CD1c-positive myeloid dendritic cell (primary cell): ENCODE results near the gene FRMD5.

Experiments used
- DNase-seq: peaks from one replicate; pipeline ENCODE4 v3.0.0-alpha.2; 2016; ENCODE audit errors: extremely low spot score

The FRMD5 gene

DNA sequence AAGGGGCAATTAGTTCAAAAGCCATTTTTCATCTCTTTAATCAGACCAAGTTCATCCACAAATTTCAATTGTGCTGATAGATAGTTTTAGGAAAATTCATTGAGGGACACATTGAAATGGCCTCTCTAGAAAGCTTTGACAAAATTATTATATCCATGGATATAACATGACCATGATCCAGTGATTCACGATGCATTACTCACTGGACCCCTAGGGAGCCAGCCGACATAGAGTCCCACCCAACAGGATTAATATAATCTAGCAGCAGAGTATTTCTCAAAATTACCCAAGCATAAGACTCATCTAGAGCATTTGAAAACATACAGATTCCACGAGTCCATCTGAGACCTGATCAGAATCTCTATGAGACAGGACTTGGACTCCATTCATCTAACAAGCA, 100.3 kb downstream of the FRMD5 start:
- no peak for DNase-seq

DNA sequence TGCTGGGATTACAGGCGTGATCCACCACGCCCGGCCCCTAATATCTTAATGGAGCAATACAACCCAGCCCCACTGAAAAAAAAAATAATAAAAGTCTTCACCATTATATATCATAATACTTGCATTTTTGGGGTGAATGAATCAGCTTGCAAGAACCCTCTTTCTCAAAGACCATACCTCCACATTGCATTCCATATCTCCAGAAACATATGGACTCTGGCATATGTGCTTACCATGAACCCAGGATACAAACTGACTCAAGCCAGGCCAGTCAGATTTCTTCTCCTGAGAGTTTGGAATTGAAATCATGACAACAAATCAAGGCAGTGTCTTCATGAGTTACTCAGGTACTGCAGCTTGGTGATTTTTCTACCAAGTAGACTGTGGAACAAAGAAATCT, 101.2 kb downstream of the FRMD5 start:
- DNase-seq, result no peak

DNA sequence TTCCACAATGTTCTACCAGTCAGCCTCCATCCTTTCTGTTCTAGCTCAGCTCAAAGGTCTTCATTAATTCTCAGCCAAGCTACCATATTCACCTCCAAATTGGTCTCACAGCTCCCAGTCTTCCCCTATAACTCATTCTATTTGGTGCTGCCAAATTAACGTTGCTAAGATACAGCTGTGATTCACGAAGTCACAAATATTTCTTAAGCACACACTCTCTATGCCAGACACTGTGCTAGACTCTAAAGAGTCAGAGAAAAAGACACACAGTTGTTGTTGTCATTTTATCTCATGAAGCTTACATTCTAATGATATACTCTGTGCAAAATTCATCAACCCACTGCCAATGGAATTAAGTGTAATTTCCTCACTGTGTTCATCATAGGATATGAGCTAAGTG, 102.8 kb downstream of the FRMD5 start:
- no peak for DNase-seq

DNA sequence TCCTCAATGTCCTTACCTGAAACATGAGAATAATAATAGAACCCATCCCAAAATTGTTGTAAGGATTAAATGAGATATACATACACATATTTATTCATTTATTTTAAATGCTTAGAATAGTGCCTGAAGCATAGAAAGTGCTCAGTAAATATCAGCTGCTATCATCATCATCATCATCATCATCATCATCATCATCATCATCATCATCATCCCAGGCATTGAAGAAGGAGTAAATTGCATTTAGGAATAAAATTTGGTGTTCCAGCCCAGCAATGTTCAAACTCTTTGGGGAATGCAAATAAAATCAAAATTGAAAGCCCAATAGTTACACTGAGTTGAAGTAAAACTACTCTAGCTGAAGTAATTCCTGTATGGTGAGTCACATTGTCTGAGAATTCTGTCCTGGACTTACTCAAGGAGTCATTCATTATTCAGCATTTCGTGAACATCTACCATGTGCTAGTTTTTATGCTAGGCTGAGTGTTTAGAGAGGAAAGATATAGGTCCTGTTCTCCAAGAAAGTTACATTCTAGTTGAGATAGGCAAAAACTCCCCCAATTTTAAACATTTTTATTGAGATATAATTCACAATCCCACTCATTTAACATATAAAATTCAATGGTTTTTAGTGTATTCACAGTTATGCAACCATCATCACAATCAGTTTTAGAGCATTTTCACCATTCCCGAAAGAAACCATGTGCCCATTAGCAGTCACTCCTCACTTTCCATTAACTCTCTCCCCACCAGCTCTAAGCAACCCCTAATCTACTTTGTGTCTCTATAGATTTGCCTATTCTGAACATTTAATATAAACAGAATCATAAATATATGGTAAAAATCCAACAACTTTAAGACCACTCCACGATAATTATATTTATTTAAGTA, 107.2 kb downstream of the FRMD5 start:
- no peak for DNase-seq

DNA sequence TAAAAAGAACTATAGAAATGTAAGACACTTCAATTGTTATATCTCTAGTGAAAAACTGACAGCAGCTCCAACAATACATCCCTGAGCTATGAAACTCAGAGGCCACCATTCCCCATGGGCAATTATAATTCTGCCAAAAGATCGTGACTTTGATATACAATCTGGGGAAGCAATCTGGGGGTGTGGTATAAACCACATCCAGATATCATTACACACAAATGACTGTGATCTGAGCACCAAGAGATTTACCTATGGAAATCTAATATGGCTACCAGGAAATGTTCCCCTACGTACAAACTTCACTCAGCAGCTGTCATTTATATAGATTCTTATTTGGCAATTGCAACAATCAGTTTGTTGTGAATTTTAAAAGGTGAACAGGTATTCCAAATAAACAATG, 110.3 kb downstream of the FRMD5 start:
- no peak for DNase-seq

DNA sequence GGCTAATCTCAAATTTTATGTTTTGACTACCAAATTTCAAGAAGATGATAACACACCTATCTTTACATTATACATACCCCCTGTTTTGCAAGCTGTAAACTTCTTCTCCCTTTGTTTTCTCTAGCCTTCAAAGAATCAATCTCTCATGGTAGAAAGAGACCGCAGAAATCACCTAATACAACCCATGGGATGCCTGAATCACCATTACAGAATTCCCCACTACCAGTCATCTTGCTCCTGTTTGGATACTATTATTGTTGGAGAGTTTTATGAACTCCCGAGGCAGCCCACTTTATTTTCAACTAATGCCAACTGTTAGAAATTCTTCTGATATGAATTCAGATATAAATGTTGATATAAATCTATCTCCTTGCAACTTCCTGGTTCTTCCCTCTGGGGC, 110.9 kb downstream of the FRMD5 start:
- no peak for DNase-seq

DNA sequence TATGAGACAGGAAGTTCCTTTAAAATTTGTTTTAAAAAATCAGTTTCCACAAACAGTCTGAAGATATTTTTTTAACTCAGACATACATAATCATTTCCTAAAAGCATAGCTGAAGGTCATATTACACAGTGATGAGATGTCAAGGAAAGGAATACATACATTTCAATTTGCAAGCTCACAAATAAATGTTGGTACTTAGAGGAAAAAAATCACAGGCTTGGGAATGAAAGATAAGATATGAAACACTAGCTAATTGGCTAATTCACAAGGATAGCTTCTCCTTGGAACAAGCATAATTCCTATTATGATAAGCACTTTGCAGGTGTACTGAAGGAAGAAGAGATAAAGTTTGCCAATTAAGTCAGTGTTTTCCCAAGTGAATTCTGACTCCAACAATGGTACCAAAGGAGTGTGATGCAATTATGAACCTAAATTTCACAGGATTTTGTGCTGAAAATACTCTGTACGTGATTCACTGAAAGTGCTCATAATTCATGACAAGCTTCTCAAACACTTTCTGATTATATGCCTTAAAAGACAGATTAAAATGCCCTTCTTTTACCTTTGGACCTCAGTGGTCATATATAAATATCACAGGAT, 112.4 kb downstream of the FRMD5 start:
- no peak for DNase-seq

DNA sequence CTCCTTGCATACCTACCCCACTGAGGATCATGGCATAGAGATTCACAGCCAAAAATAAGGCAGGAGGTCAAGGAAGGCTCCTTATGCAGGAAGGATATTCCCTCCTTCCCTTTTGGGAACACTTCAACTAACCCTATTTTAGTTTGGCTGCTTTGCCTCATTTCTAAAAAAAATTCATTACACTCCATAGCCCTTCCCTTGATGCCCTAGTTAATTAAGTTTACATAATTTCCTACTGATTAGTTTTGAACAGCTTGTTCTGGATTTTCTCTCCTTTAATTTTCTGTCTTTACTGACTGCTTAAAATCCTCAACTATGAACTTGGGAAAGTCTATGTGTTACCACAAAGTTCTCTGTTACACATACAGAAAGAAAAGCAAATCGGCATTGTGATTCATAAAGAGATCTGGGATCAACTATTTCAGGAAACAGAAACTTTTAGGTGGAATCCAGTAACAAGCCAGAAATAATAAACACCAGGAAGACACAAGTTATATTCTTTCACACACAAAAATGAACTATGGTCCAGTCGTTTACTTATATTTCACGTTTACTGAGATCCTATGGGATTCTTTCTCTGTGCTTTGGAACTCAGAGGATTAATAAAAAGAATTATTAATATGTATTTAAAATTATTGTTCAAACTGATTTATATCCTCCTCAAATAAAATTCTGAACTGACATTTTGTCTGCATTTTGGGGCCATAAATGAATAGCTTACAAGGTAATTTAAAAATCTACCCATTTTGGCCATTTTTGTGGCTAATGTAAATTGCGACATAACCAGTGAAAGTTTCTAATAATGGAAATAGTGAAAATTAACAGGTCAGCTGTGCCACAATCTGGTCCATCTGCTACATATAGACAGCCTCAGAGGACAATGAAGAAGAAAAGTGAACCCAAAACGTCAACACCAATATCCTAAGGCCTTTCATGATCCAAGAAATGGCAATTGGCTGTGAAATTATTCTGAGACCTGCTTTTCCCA, 113.8 kb downstream of the FRMD5 start:
- no peak for DNase-seq

DNA sequence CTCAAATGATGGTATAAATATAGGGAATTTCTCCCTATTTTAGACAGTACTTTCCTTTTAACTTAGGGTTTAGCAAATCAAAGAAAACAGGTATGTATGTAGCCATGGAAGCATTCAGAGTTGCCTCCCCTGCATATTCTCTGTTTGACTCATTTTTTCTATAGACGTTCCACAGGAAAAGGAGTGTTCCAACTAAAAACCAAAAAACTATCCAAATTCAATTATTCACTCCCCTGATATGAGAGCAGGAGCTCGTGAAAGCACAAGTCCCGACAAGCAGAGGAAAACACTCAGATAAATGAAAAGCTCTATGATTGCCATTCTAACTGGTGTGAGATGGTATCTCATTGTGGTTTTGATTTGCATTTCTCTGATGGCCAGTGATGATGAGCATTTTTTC, 119.5 kb downstream of the FRMD5 start:
- no peak for DNase-seq

DNA sequence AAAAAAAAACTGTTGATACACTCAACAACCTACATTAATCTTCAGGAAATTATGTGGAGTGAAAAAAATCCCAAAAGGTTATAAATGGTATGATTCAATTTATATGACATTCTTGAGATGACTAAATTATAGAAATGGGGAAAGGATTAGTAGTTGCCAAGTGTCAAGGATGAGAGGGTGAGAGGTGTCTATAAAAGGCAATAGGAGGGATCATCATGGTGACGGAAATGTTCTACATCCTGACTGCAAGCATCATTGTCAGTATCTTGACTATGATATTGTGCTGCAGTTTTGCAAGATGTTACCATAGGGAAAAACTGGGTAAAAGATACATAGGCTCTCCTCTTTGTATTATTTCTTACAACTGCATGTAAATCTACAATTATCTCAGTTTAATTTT, 125.6 kb downstream of the FRMD5 start:
- DNase-seq, result no peak

DNA sequence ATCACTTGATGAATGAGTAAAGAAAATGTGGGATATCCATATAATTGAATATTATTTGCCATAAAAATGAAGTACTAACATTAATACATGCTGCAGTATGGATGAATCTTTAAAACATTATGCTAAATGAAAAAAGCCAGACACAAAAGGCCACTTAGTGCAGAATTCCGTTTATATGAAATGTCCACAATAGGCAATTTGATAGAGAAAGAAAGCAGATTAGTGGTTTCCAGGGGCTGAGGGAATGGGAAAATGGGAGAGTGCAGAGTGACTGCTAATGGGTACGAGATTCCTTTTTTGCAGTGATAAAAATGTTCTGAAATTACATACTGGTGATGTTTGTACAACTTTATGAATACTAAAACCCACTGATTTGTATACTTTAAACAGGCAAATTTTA, 126.7 kb downstream of the FRMD5 start:
- DNase-seq, result no peak

DNA sequence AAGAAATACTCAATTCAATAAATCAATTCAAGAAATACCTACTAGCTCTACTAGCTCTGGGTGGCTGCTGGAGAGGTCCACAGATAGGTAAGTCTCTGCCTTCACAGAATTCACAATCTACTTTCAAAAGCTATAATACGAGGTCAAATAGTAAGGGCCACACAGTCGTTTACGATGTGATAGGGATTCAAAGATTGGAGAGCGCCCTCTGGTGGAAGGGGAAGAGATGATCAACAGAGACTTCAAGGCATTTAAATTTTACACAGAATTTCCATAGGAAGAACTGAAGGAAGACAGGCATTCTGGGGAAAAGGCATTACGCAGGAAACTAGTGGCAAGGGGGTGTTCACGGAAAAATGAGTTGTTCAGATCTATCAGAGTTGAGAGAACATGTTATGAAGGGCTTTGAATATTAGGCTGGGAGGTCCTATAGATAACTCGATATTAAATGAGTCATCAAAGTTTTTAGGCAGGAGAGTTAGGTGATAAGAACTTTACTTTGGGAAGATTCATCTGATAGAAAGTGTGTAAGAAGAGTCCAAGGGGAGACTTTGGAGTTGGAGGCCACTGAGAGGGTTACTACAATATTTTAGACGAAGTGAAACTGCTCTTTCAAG, 128.8 kb downstream of the FRMD5 start:
- peak; percentile 73 for DNase-seq

DNA sequence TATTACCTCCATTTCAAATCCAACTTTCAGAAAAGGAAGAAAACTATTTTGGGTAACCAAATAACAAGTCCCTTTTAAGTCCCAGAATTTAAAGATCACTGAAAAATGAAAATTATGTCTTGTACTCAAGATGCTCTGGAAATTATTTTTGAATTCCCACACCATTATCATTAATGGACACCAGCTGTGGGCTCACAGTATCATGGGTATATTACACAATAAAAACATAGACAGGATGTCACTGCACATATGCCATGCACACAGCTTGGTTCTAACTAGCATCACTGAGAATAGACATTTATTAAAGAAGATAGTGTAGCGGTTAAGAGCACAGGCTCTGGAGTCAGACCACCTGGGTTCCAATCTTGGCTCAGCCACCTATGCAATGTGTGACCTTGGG, 130.4 kb downstream of the FRMD5 start:
- DNase-seq, result no peak

DNA sequence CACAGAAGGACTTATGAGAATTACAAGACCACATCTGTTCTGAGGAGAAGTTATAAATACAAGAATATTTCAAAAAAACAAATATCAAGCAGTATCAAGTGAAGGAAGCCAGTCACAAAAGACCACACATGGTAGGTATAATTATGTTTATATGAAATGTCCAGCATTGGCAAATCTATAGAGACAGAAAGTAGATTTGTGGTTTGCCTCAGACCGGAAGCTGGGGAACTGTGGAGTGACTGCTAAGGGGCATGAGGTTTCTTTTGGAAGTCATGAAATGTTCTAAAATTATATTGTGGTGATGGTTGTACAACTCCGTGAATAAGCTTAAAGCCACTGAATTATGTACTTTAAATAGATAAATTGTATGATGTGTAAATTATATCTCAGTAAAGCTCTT, 136.9 kb downstream of the FRMD5 start:
- DNase-seq, result no peak

DNA sequence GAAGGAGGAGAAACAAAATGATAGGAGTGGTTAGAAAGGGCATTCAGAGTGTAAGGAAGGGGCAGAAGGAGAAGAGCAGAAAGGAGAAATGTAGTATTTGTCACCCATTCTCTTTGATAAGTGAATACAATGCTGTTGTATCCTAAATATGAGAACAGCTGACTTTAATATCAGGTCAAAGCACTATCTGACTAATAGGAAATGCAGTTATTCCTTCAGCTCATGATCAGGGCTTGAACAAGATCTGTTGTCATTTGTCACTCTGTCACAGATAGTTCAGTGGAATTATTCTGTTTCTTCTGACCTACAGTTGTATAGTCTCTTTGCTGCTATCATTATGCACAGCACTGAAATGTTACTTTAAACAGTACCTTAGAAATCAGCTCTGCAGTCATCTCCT, 149.4 kb downstream of the FRMD5 start:
- DNase-seq, result no peak

DNA sequence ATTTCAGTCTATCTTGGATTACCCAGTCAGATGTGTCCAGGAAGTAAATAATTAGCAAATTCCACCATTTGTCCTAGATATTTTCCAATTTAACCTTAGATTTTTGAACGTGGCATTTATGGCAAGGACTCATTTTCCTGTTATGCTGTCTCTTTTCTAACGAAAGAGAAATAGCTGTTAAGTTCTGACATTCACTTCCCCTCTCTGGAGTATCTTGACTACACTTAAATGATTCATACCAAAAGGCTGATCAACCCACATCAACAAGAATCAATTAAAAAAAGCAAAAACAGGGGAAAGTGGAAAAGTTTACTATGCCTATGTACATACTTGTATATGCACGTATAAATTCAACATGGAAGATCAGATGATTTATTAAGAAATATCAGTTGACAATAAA, 149.9 kb downstream of the FRMD5 start:
- no peak for DNase-seq

DNA sequence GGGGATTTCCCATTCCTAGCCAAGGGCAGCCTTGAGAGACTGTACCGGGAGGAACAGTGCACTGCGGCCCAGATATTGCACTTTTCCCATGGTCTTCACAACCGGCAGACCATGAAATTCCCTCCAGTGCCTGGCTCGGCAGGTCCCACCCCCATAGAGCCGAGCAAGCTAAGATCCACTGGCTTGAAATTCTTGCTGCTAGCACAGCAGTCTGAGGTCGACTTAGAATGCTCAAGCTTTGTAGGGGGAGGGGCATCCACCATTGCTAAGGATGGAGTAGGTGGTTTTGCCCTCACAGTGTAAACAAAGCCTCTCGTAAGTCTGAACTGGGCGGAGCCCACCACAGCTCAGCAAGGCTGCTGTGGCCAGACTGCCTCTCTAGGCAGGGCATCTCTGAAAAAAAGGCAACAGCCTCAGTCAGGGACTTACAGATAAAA, 156.3 kb downstream of the FRMD5 start:
- DNase-seq, result no peak

DNA sequence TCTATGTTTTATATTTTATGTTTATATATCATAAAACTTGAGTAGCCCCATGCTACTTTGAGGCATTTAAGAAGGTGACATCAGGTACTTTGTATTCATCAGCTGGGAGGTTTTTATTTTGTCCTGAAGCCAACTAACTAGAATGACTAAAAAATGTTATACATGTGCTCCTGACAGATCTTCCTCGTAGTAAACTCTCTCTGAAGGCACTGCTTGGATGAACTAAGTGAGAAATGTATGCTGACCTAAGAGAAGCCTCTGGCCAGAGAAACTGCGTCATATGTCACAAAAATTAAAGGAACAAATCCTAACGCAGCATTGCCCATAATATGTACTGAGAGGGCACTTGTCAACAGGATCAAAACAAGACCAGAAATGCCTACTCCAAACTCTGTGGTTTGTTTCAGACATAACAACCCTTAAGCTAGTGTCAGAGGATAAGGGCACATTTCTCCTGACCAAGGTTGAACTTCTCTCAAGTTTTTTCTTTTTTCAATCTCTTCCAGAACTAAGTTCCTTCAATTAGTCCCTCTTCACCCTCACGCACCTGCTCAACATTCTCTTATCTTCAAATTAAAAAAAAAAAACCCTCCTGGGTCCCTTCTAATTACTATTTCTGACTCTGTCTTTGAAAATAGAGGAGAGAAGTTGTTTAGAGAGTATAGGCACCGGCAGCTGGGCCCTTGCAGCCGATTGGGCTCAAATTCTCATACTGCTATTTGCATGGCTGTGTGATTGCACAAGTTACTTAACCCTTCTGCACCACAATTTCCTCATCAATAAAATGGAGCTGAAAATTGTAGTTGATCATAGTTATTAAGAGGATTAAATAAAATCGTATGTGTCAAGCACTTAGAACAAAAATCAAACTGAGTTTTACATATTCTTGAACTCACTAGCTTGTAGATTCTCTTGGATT, 159.0 kb downstream of the FRMD5 start:
- no peak for DNase-seq

DNA sequence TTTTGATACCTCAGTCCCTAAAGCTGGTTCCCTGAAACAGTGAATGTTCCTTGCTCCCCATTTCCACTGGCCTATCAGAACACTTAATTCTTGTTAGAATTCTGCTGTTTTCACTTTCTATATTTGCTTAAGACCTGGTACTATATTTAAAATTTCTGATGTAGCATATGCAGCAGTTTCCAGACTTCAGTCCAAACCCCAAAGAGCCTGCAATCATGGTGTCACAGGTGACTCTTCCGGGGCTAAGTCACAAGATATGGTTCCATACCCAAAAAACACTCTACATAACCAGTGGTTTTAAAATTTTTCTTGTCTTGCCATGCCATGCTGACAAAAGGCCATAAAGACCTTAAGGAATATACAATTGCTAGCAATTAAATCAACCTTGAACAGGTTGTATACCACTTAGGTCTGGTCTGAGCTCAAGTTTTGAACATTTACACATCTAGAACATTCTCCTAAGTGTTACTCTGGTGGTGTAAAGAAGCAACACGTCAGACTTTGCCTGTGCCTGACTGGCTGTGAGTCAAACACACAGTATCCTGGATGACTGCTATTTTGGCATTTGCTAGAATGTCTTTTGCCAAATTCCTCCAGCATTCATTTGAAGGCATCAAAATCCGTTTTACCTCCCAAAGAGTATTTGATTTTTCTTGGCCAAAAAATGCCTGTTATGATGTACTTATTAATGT, 160.0 kb downstream of the FRMD5 start:
- DNase-seq, result no peak

DNA sequence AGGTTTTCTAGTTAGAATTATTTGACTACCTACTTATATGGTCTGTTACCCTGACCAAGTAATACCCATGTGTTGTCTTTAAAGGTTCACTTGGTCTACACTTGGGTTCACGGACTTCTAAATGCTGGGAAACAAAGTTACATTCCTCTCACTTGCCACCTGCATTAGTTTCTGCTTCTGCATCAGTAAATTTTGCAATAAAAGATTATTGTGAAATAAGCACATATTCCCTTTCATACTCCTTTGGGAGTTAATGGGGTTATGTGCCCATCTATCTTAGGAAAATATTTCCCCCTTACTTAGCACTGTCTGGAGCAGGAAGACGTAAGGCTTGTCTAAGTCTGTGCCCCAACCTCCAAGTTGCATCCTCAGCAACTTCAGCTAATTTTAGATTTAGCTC, 160.7 kb downstream of the FRMD5 start:
- no peak for DNase-seq
